NCI-H2029 (cell line): ENCODE measurements around the gene MCUB.
"Not testable (repeated sequence)": the region's sequence is repeated elsewhere in the genome, so short reads cannot be mapped to it uniquely, and the experiment has no call there.

Experiments
- DNase-seq: peaks from one replicate; lab custom pipeline; 2025; lab: John Stamatoyannopoulos, UW

Gene MCUB

GRCh38 chr4:109631532-109632108, 71.6 kb downstream of the MCUB start:
- DNase-seq: no peak

GRCh38 chr4:109640644-109641043, 80.6 kb downstream of the MCUB start:
- no peak for DNase-seq

- no peak for DNase-seq
Measured at GRCh38 chr4:109645874-109646710, 86.0 kb downstream of the MCUB start.

- no peak for DNase-seq
Measured at GRCh38 chr4:109648266-109648996, 88.4 kb downstream of the MCUB start.

- no peak for DNase-seq
Measured at GRCh38 chr4:109648997-109649575, 89.0 kb downstream of the MCUB start.

GRCh38 chr4:109649872-109650271, 89.8 kb downstream of the MCUB start:
- no peak for DNase-seq

- DNase-seq: no peak
Measured at GRCh38 chr4:109655396-109655795, 95.3 kb downstream of the MCUB start.

- no peak for DNase-seq
Measured at GRCh38 chr4:109657854-109658418, 97.9 kb downstream of the MCUB start.

- DNase-seq: no peak
Measured at GRCh38 chr4:109658871-109659410, 98.9 kb downstream of the MCUB start.

GRCh38 chr4:109662116-109662515, 102.1 kb downstream of the MCUB start:
- DNase-seq: no peak

GRCh38 chr4:109662771-109663170, 102.7 kb downstream of the MCUB start:
- no peak for DNase-seq

GRCh38 chr4:109665783-109666485, 105.9 kb downstream of the MCUB start:
- DNase-seq: no peak

- no peak for DNase-seq
Measured at GRCh38 chr4:109671350-109671749, 111.3 kb downstream of the MCUB start.

GRCh38 chr4:109672169-109672930, 112.3 kb downstream of the MCUB start:
- no peak for DNase-seq

- DNase-seq: no peak
Measured at GRCh38 chr4:109673303-109673702, 113.3 kb downstream of the MCUB start.

- DNase-seq: no peak
Measured at GRCh38 chr4:109675181-109675580, 115.1 kb downstream of the MCUB start.

- DNase-seq: no peak
Measured at GRCh38 chr4:109675843-109676242, 115.8 kb downstream of the MCUB start.

GRCh38 chr4:109676886-109677285, 116.8 kb downstream of the MCUB start:
- no peak for DNase-seq

- not testable (repeated sequence) for DNase-seq
Measured at GRCh38 chr4:109678472-109678871, 118.4 kb downstream of the MCUB start.

GRCh38 chr4:109678925-109679324, 118.9 kb downstream of the MCUB start:
- not testable (repeated sequence) for DNase-seq

- DNase-seq: no peak
Measured at GRCh38 chr4:109682875-109683274, 122.8 kb downstream of the MCUB start.
